HG03280 (cell line): ENCODE measurements around the gene FXR1.
"Not testable (repeated sequence)": the region's sequence is repeated elsewhere in the genome, so short reads cannot be mapped to it uniquely, and the experiment has no call there.

Experiments
- ATAC-seq: cut with Tn5 transposase; IDR thresholded peaks from one replicate; pipeline ENCODE4 v1.9.1; 2021; ENCODE audit warnings: mild to moderate bottlenecking, moderate library complexity; ENCODE audit not compliant: unreplicated experiment

FXR1 gene

DNA sequence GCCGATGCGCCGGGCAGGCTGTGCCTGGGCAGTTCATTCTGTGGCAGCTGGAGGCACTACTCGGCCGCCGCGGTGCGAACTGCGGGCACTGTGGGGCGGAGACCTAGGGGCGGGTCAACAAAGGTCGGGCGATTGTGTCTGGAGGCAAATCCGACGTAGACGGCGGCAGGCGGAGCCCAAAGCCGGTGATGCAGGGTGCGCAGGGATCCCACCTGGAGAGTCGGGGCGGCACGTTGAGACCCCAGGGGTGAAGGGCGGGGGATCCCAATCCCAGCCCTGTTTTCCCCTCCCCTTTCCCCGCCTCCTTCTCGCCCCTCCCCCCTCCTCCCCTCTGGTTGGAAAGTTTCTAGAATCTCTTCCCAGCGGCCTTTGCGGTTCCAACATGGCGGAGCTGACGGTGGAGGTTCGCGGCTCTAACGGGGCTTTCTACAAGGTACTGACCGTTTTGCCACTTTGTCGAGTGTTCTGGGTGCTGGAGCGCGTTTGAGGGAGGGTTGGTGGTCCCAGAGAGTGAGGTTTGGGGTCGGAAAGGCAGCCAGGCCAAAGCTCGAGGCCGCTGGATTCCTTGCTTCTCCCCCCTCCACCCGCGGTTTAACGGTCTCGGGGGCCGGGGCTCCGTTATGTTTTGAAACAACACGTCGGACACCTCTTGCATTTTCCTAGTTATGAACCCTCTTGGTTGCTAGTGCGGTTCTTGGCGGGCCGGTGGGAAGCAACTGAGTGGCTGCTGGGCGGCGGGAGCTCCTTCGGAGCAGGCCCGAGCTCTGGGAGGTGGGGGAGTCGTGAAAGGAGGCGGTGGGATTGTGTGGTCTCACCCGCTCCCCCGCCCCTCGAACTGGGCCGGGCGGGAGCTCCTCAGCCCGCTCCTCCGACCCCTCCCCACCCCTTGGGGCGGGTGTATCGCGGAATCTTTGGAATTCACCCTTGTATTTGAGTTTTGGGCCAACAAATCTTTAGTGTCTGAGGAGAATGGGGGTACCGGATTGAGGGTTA is at the start of gene FXR1:
FXR1 (plus strand) TSS at position 367 of the 993 bp plus-strand sequence; CDS start at position 383, 16 bp downstream.
- ATAC-seq, result peak; percentile 100

DNA sequence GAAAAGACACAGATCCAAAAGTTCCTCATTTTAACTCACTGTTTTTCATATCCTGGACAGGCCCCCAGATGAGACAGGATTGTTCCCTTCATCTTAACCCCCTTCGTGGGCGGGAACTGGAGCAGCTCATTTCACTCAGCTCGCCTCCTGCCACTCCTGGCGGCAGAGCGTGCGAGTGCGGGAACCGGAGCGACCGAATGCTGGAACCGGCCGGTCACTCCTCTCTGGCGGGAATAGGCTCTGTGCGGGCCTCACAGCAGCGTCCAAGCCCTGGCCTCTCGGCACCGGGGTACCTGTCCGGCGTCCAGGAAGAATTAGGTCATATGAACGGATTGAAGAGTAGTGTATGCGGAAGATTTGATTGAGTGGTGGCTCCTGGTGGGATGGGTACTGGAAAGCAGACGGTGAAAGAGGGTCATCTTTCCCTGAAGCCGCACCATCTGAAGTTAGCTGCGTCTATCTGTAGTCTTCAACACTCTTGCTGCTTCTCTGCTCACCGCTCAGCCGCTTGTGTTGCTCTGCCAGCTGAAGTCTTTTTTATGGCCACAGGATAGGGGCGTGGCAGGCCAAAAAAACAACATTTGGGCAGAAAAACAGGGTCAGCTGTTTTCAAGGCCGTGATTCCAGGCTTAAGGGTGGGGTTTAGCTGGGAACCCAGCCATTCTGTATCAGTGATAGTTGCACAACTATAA is 42.3 kb upstream of the FXR1 start:
- ATAC-seq, result no peak

DNA sequence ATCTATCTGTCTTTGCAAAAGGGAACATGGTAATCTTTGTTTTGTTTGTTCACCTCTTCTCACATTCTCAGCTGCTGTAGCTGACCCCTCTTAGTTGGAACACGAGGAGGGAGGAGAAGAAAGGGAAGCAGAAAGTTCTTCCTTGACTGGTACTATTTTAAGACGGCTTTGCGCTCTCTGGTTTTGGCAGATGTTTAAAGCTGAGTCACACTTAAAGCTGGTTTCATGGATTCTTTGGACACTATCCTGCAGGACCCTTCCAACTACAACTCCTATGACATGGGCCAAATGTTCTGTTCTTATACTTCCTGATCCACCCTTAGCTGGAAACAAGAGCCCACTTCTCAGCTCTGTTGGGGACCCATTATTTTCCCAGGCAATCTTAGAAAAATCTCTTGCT is 40.6 kb upstream of the FXR1 start:
- no peak for ATAC-seq

- ATAC-seq, result not testable (repeated sequence)
These were observed 40.0 kb upstream of the FXR1 start for GRCh38 chr3:180872430-180872829.

- ATAC-seq, result no peak
These were observed 37.3 kb upstream of the FXR1 start for GRCh38 chr3:180875124-180875698.

DNA sequence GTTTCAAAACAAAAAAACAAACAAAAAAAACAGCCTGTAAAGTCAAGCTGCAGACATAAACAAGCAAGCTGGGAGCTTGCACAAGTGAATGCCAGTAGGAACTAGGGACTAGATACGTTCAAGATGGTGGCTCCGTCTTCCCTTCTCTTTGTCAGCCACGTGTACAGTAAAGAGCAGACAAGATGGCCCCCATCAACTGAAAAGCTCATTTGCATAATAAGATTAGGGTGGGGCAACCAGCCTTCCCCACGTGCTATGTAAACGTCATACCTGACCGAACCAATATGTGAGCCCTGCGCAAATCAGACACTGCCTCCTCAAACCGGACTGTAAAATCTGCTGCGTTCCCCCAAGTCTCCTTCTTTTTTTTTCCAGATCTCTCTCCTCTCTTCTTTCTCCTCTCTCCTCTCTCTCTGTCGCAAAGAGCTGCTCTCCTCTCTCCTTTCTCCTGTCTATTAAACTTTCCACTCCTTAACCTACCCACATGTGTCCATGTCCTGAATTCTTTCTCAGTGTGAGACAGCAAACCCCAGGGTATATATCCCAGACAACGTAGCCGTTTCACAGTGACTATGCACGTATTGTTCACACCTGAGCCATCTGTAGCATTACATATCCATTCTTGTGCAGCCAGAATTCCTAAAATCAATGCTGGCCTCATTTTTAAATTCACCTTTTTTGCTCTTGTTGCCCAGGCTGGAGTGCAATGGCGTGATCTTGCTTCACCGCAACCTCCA is 31.2 kb upstream of the FXR1 start:
- no peak for ATAC-seq

- ATAC-seq, result no peak
These were observed 30.4 kb upstream of the FXR1 start for GRCh38 chr3:180882115-180882514.

GRCh38 chr3:180888992-180889560 is 23.4 kb upstream of the FXR1 start:
- ATAC-seq, result no peak

DNA sequence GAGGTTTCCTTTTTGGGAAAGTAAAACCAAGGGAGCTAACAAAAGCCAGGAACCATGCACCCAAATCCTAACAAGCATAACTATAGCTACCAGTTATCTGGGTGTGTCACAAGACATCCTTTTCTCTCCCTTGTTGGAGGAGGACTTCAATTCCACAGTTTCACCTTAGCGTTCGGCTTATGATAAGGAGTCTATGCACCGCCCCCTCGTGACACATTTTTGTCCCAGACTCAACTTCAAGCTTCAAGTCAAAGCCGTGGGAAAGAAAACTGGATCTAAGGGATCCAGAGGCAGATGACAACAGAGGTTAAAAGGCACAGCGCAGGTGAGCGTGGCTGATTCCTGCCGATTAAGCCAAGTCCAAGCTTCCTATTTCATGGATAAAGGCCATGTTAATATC is 13.9 kb upstream of the FXR1 start:
- ATAC-seq, result no peak

GRCh38 chr3:180909369-180910127 is 2.9 kb upstream of the FXR1 start:
- no peak for ATAC-seq

GRCh38 chr3:180910823-180911222 is 1.6 kb upstream of the FXR1 start:
- ATAC-seq, result no peak

DNA sequence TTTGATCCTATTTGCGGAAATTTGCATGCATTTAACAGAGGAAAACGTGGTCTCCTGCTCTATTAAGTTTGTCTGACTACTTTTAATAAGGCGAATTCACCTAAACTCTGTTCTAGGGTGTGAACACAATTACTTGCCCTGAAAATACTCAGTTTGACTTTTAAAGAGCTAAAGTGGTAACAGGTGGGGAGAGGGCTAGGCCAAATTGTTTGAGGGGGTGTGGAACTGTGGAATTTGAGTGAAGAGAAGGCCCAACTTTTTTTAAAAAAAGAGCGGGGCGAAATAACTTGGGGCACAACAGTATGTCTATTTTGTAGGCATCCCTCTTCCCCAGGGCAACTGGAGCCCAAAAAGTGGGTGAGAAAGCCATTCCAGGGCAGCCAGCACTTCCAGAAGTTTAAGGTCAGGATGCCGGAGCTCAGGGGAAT is 580 bp upstream of the FXR1 start:
- peak; percentile 6 for ATAC-seq

- no peak for ATAC-seq
These were observed 1.3 kb downstream of the FXR1 start for GRCh38 chr3:180913581-180914404.

GRCh38 chr3:180918542-180918941 is 6.1 kb downstream of the FXR1 start:
- ATAC-seq, result no peak

GRCh38 chr3:180922242-180922641 is 9.8 kb downstream of the FXR1 start:
- ATAC-seq, result no peak

- no peak for ATAC-seq
These were observed 11.1 kb downstream of the FXR1 start for GRCh38 chr3:180923561-180923960.

- no peak for ATAC-seq
These were observed 14.1 kb downstream of the FXR1 start for GRCh38 chr3:180926526-180926925.

- no peak for ATAC-seq
These were observed 16.9 kb downstream of the FXR1 start for GRCh38 chr3:180929376-180929775.

DNA sequence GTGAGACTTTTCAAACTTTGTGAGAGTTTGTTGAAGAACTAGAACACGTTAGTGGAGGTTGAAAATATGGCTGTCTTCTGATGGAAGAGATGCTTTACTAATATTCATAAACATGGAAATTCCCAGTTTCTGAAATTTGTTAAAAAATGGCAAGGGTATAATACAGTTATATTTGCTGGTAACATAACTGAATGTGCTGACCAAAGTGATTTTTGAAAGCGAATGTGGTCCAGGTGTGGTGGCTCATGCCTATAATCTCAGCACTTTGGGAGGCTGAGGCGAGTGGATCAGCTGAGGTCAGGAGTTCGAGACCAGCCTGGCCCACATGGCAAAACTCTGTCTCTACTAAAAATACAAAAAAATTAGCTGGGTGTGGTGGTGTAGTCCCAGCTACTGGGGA is 18.1 kb downstream of the FXR1 start:
- ATAC-seq, result no peak
